ENCODE results near the gene PLA2G15.

The PLA2G15 gene, protein sequence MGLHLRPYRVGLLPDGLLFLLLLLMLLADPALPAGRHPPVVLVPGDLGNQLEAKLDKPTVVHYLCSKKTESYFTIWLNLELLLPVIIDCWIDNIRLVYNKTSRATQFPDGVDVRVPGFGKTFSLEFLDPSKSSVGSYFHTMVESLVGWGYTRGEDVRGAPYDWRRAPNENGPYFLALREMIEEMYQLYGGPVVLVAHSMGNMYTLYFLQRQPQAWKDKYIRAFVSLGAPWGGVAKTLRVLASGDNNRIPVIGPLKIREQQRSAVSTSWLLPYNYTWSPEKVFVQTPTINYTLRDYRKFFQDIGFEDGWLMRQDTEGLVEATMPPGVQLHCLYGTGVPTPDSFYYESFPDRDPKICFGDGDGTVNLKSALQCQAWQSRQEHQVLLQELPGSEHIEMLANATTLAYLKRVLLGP

DNA sequence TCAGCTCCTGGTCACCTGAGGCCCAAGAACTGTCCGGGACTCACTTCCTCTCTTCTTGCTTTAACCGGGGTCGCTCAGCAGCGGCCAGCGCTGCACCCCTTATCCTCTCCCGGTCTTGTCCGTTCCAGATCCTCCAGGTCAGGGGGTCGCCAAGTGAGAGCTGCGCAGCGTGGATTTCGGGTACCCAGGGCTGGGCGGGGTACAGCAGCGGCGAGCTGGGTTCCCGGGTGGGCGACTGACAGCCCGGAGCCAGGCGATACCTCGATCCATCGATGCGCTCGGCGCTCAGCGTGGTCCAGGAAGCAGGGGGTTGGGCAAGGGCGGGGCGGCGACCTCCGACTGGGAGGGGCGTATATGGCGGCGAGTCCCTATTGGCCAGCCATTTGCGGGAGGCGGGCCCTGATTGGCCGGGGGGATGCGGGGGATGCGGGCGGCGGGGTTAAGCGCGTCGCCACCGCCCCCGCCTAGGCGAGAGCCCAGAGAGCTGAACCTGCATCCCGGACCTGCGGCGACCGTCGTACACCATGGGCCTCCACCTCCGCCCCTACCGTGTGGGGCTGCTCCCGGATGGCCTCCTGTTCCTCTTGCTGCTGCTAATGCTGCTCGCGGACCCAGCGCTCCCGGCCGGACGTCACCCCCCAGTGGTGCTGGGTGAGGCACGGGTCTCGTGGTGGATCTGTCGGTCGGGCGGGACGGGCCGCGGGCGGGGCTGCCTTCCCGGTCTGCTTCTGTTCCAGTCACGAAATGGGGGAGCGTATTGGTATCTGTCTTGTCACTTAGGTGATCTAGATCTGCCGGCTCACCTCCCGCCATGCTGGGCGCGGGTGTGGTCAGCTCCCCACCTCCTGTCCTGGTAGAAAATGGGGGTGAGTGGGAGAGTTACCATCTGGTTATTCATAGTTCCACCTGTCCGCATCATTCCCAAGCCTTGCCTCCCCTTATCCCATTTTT, at the start of gene PLA2G15:
Gene PLA2G15 (plus strand): TSS at position 471 of the 951 bp plus-strand sequence. CDS start 54 bp downstream, at position 525.
- DNase-seq = peak; percentile 75

DNA sequence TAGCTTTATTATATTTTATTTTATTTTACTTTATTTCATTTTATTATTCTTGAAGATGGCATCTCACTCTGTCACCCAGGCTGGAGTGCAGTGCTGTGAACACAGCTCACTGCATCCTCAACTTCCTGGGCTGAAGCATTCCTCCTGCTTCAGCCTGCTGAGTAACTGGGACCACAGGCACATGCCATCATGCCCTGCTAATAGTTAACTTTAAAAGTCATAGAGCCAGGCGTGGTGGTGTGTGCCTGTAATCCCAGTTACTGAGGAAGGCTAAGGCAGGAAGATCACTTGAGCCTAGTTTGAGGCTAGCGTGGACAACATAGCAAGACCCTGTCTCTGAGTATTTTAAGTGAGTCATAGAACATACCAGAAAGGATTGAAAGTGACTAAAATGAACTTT, 47.9 kb upstream of the PLA2G15 start:
- no peak for DNase-seq

- no peak for DNase-seq
These were observed 44.9 kb upstream of the PLA2G15 start for GRCh38 chr16:68200088-68200783.

- DNase-seq = peak; percentile 24
These were observed 43.1 kb upstream of the PLA2G15 start for GRCh38 chr16:68202091-68202519.

GRCh38 chr16:68206245-68206644, 38.9 kb upstream of the PLA2G15 start:
- no peak for DNase-seq

DNA sequence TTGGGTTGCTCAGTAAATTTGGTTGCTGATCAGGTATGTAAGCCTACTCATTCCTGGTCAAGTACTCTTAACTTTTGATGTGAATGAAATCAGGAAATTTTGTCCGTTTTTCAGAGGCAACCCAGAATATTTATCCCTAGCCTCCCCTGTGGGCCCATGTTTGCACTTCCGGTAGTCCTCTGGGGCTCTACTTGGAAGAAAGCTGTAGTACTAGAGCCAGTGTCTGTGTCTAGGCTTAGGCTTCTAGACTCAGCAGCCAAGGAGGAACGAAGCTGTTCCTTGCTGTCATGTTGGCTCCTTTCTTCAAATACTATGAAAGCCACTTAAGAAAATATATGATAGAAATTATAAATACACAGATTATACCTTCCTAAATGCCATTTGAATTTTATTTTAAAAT, 30.4 kb upstream of the PLA2G15 start:
- DNase-seq = no peak

- DNase-seq = no peak
These were observed 29.9 kb upstream of the PLA2G15 start for GRCh38 chr16:68215302-68215701.

GRCh38 chr16:68216240-68216639, 28.9 kb upstream of the PLA2G15 start:
- DNase-seq = peak; percentile 13

DNA sequence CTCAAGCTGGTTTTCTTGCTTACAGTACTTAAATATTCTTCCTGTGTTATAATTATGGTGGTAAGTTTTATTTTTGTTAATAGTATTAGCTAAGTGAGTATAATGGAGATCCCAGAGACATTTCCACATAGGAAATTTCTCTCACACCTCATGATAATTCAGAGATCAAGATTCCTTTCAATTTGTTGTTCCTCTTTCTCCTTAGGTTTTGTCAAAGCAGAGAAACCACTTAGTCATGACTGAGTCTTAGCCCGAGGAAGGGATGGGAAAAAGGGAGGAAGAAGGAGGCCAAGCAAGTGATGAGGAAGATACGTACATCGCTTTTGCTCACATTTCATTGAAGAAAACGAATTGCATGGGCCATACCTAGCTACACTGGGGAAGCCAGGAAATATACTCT, 27.7 kb upstream of the PLA2G15 start:
- DNase-seq = no peak

GRCh38 chr16:68219725-68220351, 25.3 kb upstream of the PLA2G15 start:
- DNase-seq = no peak

- no peak for DNase-seq
These were observed 22.1 kb upstream of the PLA2G15 start for GRCh38 chr16:68223072-68223471.

GRCh38 chr16:68226116-68226515, 19.1 kb upstream of the PLA2G15 start:
- no peak for DNase-seq

- peak; percentile 13 for DNase-seq
These were observed 17.9 kb upstream of the PLA2G15 start for GRCh38 chr16:68227183-68227793.

DNA sequence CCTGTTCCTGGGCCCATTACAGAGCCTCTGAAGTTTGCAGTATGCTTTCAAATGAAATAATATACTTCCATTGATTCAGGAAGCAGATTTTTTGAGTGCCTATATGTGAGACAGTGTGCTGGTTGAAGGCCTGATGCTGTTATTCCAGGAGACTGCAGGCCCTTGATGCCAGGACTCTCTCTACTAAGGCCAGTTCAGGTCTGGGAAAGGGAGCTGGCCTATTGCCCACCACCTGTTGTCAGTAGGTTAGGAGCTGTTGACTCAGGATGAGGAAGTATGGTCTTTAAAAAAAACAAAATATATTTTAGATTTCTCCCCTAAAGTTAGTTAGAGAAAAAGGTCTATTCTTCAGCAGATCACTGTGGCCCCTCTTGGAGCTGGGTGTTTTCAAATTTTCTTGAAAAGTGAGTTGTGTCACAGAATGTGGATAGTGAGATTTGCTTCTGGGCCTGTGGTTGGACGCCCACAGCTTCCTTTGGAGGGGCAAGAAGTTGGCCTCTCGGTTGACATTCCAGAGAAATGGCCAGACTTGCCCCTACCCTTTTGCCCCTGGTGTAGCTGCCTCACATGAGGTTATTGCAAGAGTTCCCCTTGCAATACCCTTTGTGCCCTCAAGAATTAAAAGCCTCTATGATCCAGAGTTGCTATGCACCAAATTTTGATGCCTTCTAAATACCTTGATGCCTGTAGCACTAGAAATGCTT, 17.2 kb upstream of the PLA2G15 start:
- no peak for DNase-seq

DNA sequence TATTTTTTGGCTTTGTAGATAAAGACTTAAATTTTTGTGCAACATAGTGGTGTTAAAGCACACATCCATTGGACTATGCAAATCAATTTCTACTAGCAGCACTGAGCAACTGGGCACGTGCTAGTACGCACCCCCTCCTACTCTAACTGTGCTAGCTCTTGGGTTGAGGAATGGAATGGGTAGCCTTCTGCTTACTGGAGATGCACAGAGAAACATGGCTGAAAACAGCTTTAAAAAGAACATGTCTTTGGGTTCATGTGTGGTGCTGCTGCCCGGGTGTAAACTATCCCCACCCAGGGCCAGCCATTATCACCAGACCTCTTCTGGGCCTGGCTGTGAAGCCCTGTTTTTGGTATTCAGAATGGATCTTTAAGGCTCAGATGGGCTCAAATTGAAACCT, 16.5 kb upstream of the PLA2G15 start:
- DNase-seq = no peak

DNA sequence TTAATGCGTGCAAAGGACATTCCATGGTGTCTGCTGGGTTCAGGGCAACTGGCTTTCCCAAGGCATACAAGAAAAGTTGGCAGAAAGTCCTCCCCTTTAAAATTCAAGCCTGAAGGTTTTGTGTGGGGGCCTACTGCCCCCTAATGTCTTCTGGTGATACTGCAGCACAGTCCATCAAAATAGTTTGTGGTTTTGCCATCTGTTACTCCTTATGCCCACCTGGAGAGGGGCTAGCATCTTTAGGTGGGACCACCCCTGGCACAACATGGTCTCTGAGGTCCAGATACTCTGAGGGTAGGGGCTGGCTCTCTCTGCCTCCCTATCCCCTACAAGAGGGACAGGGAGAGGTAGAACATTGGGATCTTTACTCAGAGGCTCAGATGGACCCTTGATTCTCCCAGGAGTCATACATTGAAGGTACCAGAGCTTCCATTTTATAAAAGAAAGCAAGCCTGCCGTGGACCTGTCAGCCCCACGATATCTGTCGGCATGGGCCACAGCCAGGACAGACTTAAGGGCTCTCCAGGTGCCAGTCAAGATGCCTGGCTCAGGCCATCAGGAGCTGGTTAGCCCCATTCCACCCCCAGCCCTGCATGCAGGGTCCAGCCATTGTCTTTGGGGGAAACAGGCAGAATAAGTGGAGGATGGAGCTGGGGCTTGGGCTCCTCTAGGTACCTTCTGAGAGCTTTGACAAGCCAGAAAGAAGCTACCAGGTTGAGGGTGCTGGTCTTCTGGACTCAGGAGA, 15.6 kb upstream of the PLA2G15 start:
- DNase-seq = peak; percentile 21

- DNase-seq = no peak
These were observed 15.0 kb upstream of the PLA2G15 start for GRCh38 chr16:68230176-68230571.

- DNase-seq = no peak
These were observed 14.2 kb upstream of the PLA2G15 start for GRCh38 chr16:68230956-68231355.

GRCh38 chr16:68231384-68232136, 13.6 kb upstream of the PLA2G15 start:
- no peak for DNase-seq

DNA sequence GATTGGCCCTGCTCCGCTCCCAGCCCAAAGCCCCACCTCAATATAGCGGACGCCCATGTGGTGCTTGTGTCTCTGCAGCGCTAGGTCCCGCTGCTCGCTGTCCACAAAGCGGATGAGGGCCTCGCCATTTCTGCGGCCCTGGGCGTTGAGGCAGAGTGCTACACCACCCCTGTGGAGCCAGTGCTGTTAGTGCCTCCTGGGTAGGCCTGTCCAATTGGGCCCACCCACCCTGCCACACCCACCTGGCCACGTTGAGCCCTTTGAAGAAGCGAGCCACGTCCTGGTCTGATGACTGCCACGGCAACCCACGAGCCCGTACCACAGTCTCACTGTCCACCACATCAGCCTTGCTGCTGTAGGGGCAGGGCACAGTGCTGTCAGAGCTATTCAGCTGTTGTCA, 12.8 kb upstream of the PLA2G15 start:
- DNase-seq = no peak
